ENCODE measurements around the gene PPL. TPM values are rescaled to one million over a fixed set of nuclear protein-coding genes. Genes with fewer than 3 reads are reported as not detected.

The PPL gene
- total and polyA plus RNA-seq, 4 donors, result 19.9 to 89.0 (median 52.8) TPM

DNA sequence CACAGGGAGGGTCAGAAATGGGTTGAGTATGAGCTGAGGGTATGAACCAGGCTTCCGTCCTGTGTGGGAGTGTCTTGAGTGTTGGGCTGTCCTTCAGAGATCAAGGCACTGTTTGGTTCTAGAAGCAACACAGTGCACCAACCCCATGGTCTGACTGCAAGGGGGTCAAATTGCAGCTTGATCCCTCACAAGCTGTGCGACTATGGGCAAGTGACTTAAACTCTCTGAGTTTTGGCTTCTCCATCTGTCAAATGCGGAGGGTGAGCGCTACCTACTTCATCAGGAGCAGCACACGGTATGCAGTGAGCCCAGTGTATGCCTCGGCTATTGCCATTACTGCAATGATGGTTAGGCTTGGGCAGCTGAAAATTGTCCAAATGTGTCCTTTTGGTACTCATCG is 42.2 kb upstream of the PPL start:
- Histone ChIP-seq H3K4me3 (no peak overlapping the region), H3K27me3 (ENCODE audit: control insufficient read depth in 3 of 3, insufficient read depth in 3 of 3, low read length in 2 of 3) (no peaks in the 10 kb centered on the region), H3K36me3 (ENCODE audit: control insufficient read depth in 4 of 4, insufficient read depth in 4 of 4, low read length in 4 of 4) (no peaks in the 10 kb centered on the region), H3K4me1 (ENCODE audit: control insufficient read depth in 5 of 5, insufficient read depth in 5 of 5, low read length in 5 of 5) (no peaks in the 10 kb centered on the region), H3K9ac (ENCODE audit: insufficient read depth in 1 of 2, low read length in 2 of 2) (no peak overlapping the region), H3K9me3 (ENCODE audit: control insufficient read depth in 4 of 4, insufficient read depth in 3 of 4, low read length in 3 of 4) (peaks cover 0 to 5% (median under 1%) of the 10 kb centered on the region in 4 donors), H3K27ac (ENCODE audit: low read depth in 1 of 2, low read length in 1 of 2) (no peak overlapping the region)
- ATAC-seq (ENCODE audit: insufficient read depth, low FRiP score) (no peak), DNase-seq (no peak)
- 81 to 88% methylated on average over 7 of the region's 7 CpGs for WGBS, 2 donors
- TF ChIP-seq, protein P1, sequence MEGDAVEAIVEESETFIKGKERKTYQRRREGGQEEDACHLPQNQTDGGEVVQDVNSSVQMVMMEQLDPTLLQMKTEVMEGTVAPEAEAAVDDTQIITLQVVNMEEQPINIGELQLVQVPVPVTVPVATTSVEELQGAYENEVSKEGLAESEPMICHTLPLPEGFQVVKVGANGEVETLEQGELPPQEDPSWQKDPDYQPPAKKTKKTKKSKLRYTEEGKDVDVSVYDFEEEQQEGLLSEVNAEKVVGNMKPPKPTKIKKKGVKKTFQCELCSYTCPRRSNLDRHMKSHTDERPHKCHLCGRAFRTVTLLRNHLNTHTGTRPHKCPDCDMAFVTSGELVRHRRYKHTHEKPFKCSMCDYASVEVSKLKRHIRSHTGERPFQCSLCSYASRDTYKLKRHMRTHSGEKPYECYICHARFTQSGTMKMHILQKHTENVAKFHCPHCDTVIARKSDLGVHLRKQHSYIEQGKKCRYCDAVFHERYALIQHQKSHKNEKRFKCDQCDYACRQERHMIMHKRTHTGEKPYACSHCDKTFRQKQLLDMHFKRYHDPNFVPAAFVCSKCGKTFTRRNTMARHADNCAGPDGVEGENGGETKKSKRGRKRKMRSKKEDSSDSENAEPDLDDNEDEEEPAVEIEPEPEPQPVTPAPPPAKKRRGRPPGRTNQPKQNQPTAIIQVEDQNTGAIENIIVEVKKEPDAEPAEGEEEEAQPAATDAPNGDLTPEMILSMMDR (IDR thresholded peaks at IDR 0.05; ENCODE audit: control extremely low read depth, extremely low read depth), result no peak

DNA sequence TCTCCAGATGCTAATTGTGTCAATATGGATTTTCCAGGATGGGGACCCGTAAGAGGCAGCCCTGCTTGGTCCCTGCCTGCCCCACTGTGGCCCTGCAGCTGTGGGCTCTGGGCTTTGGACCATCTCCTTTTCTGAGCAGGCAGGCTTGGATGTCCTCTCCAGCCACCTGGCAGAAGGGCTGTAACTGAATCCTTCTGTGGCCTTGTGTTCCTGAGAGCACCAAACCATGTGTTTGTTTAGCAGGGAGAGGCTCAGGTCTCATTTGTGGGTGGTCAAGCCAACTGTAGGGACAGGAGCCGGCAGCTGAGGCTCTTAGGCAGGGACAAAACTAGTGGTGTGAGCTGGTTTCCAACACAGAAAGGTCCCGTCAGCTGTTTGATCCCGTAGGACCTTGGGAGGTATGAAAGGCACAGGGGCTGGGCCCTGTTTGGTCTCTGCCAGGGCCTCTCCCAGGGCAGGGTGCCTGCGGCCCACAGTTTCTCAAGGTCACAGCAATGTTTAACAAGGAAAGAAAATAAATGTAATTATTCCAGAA is 39.7 kb upstream of the PPL start:
- Histone ChIP-seq H3K4me3 (no peak overlapping the region), H3K36me3 (ENCODE audit: control insufficient read depth in 4 of 4, insufficient read depth in 4 of 4, low read length in 4 of 4) (no peaks in the 10 kb centered on the region), H3K27ac (ENCODE audit: low read depth in 1 of 2, low read length in 1 of 2) (no peak overlapping the region), H3K4me1 (ENCODE audit: control insufficient read depth in 5 of 5, insufficient read depth in 5 of 5, low read length in 5 of 5) (peaks cover 0 to 2% (median 0%) of the 10 kb centered on the region in 5 donors), H3K27me3 (ENCODE audit: control insufficient read depth in 3 of 3, insufficient read depth in 3 of 3, low read length in 2 of 3) (no peaks in the 10 kb centered on the region), H3K9me3 (ENCODE audit: control insufficient read depth in 4 of 4, insufficient read depth in 3 of 4, low read length in 3 of 4) (peaks cover 0 to 6% (median 0%) of the 10 kb centered on the region in 4 donors), H3K9ac (ENCODE audit: insufficient read depth in 1 of 2, low read length in 2 of 2) (no peak overlapping the region)
- 82 to 90% methylated on average over 5 of the region's 5 CpGs for whole genome bisulfite sequencing, 2 donors
- no peak for DNase-seq
- ATAC-seq (ENCODE audit: insufficient read depth, low FRiP score), result no peak
- TF ChIP-seq, protein P1 (IDR thresholded peaks at IDR 0.05; ENCODE audit: control extremely low read depth, extremely low read depth), result no peak

DNA sequence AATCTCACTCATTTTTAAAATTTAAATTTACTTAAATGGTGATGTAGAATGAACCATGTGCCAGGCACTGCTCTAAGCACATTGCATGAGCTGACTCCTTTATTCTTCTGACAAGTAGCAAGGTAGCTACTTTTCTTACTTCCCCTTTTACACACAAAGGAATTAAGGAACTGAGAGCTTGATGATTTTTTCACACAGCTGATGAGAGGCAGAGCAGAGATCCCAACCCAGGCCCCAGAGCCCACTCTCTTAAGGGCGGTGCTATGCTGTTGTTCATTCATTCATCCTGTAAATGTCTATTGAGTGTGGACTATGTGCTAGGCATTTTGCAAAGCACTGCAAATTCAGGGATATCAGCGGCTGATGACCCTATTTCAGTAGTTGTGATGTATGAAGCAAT is 39.1 kb upstream of the PPL start:
- no peak for ATAC-seq (ENCODE audit: insufficient read depth, low FRiP score)

More for the DNA sequence above, 39.1 kb upstream of the PPL start:
- Histone ChIP-seq H3K27ac (ENCODE audit: low read depth in 1 of 2, low read length in 1 of 2) (no peak overlapping the region), H3K9ac (ENCODE audit: insufficient read depth in 1 of 2, low read length in 2 of 2) (no peak overlapping the region), H3K36me3 (ENCODE audit: control insufficient read depth in 4 of 4, insufficient read depth in 4 of 4, low read length in 4 of 4) (no peaks in the 10 kb centered on the region), H3K4me3 (no peak overlapping the region), H3K27me3 (ENCODE audit: control insufficient read depth in 3 of 3, insufficient read depth in 3 of 3, low read length in 2 of 3) (no peaks in the 10 kb centered on the region), H3K4me1 (ENCODE audit: control insufficient read depth in 5 of 5, insufficient read depth in 5 of 5, low read length in 5 of 5) (peaks cover 0 to 2% (median 0%) of the 10 kb centered on the region in 5 donors), H3K9me3 (ENCODE audit: control insufficient read depth in 4 of 4, insufficient read depth in 3 of 4, low read length in 3 of 4) (peaks cover 0 to 6% (median 0%) of the 10 kb centered on the region in 4 donors)
- TF ChIP-seq, protein P1 (IDR thresholded peaks at IDR 0.05; ENCODE audit: control extremely low read depth, extremely low read depth), result no peak
- DNase-seq, result no peak
- WGBS, 2 donors, result 66 to 77% methylated on average over 2 of the region's 2 CpGs
